HEK293 (cell line): ENCODE data around the gene NYAP2.

Source experiments
- ZNF473 ChIP-seq: fragments of 450-650 bp; formaldehyde crosslinking; IDR thresholded peaks from 2 replicates; pipeline ENCODE4 v1.5.1; 2017; ENCODE audit warnings: missing biosample characterization, missing genetic modification characterization
- ZSCAN30 ChIP-seq: fragments of 450-650 bp; IDR thresholded peaks from 2 replicates; pipeline ENCODE4 v1.5.1; 2018; ENCODE audit warnings: missing biosample characterization, mild to moderate bottlenecking, missing genetic modification characterization, moderate library complexity
- TF ChIP-seq, protein P1 (sequence below): fragments of 450-650 bp; formaldehyde crosslinking; IDR thresholded peaks from 2 replicates; pipeline ENCODE4 v1.5.1; 2016; ENCODE audit warnings: missing biosample characterization, missing genetic modification characterization
- TF ChIP-seq, protein P2 (sequence below): fragments of 450-650 bp; formaldehyde crosslinking; IDR thresholded peaks from 2 replicates; pipeline ENCODE4 v1.5.1; 2016; ENCODE audit warnings: missing biosample characterization, missing genetic modification characterization

GRCh38 chr2:225502971-225503370 lies 103.5 kb downstream of the NYAP2 start:
- TF ChIP-seq, protein P1, sequence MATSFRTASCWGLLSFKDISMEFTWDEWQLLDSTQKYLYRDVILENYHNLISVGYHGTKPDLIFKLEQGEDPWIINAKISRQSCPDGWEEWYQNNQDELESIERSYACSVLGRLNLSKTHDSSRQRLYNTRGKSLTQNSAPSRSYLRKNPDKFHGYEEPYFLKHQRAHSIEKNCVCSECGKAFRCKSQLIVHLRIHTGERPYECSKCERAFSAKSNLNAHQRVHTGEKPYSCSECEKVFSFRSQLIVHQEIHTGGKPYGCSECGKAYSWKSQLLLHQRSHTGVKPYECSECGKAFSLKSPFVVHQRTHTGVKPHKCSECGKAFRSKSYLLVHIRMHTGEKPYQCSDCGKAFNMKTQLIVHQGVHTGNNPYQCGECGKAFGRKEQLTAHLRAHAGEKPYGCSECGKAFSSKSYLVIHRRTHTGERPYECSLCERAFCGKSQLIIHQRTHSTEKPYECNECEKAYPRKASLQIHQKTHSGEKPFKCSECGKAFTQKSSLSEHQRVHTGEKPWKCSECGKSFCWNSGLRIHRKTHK (tag by site-specific recombination): no peak
- TF ChIP-seq ZSCAN30 (tag by site-specific recombination) (no peak), ZNF473 (tag by site-specific recombination) (no peak)
- TF ChIP-seq, protein P2, sequence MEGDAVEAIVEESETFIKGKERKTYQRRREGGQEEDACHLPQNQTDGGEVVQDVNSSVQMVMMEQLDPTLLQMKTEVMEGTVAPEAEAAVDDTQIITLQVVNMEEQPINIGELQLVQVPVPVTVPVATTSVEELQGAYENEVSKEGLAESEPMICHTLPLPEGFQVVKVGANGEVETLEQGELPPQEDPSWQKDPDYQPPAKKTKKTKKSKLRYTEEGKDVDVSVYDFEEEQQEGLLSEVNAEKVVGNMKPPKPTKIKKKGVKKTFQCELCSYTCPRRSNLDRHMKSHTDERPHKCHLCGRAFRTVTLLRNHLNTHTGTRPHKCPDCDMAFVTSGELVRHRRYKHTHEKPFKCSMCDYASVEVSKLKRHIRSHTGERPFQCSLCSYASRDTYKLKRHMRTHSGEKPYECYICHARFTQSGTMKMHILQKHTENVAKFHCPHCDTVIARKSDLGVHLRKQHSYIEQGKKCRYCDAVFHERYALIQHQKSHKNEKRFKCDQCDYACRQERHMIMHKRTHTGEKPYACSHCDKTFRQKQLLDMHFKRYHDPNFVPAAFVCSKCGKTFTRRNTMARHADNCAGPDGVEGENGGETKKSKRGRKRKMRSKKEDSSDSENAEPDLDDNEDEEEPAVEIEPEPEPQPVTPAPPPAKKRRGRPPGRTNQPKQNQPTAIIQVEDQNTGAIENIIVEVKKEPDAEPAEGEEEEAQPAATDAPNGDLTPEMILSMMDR (tag by site-specific recombination): no peak
